LoVo (cell line): Measurements from ENCODE around the gene UROC1.

ENCODE experiments used
- DNase-seq: peaks from one replicate; pipeline ENCODE4 v3.0.0-alpha.2; 2016; ENCODE audit warnings: low spot score

Gene UROC1

GRCh38 chr3:126530171-126531050 lies 12.8 kb upstream of the UROC1 start:
- DNase-seq: no peak

- DNase-seq: no peak
These were observed 12.1 kb upstream of the UROC1 start for GRCh38 chr3:126529585-126530170.

- no peak for DNase-seq
These were observed 11.4 kb upstream of the UROC1 start for GRCh38 chr3:126528800-126529541.

- DNase-seq: no peak
These were observed 10.8 kb upstream of the UROC1 start for GRCh38 chr3:126528419-126528799.

GRCh38 chr3:126527455-126528211 lies 10.1 kb upstream of the UROC1 start:
- no peak for DNase-seq

- DNase-seq: no peak
These were observed 9.4 kb upstream of the UROC1 start for GRCh38 chr3:126527006-126527405.

- no peak for DNase-seq
These were observed 9.1 kb upstream of the UROC1 start for GRCh38 chr3:126526668-126527005.

GRCh38 chr3:126525853-126526667 lies 8.5 kb upstream of the UROC1 start:
- no peak for DNase-seq

GRCh38 chr3:126525091-126525852 lies 7.7 kb upstream of the UROC1 start:
- DNase-seq: no peak

GRCh38 chr3:126524429-126524988 lies 6.9 kb upstream of the UROC1 start:
- DNase-seq: no peak

- DNase-seq: peak; percentile 55
These were observed 6.3 kb upstream of the UROC1 start, which contains the start of gene CHST13 for GRCh38 chr3:126523745-126524428. Gene CHST13 (plus strand): TSS chr3:126524155. CDS start chr3:126524333, 178 bp downstream.

- DNase-seq: peak; percentile 51
These were observed 4.8 kb upstream of the UROC1 start for GRCh38 chr3:126522363-126522788.

- no peak for DNase-seq
These were observed 3.7 kb upstream of the UROC1 start for GRCh38 chr3:126521122-126521891.

GRCh38 chr3:126519506-126520455 lies 2.2 kb upstream of the UROC1 start:
- DNase-seq: no peak

GRCh38 chr3:126518779-126519177 lies 1.2 kb upstream of the UROC1 start:
- DNase-seq: no peak

- no peak for DNase-seq
These were observed 609 bp upstream of the UROC1 start for GRCh38 chr3:126517986-126518778.

- DNase-seq: no peak
These were observed 660 bp downstream of the UROC1 start for GRCh38 chr3:126516936-126517290.
